HCT116 (cell line): ENCODE results near the gene PSME3IP1.
"Not testable (repeated sequence)": the region's sequence is repeated elsewhere in the genome, so short reads cannot be mapped to it uniquely, and the experiment has no call there.

Source experiments
- EZH2 ChIP-seq: fragments of 200-600 bp; sonication (generic); IDR thresholded peaks from 2 replicates; pipeline ENCODE4 v1.6.1; 2017; ENCODE audit warnings: antibody characterized with exemption, mixed run types
- POLR2A ChIP-seq: IDR thresholded peaks from 2 replicates; pipeline ENCODE4 v1.7.0; 2011; ENCODE audit warnings: borderline replicate concordance; ENCODE audit not compliant: insufficient read depth, insufficient read length; ENCODE audit errors: extremely low read depth
- POLR2AphosphoS5 ChIP-seq: IDR thresholded peaks from 2 replicates; pipeline ENCODE4 v1.6.1; 2011; ENCODE audit warnings: mild to moderate bottlenecking, low read depth, low read length, moderate library complexity
- YY1 ChIP-seq: IDR thresholded peaks from 2 replicates; pipeline ENCODE4 v1.6.1; 2011; ENCODE audit warnings: low read length, low read depth, moderate library complexity, mild to moderate bottlenecking; ENCODE audit not compliant: insufficient replicate concordance; ENCODE audit errors: extremely low read depth
- ZNF274 ChIP-seq: fragments of 200-500 bp; sonication (Bioruptor generic); IDR thresholded peaks from 2 replicates; pipeline ENCODE4 v1.6.1; 2014; ENCODE audit warnings: mild to moderate bottlenecking, low read depth, low read length, inconsistent platforms
- TF ChIP-seq, protein P1 (sequence below): IDR thresholded peaks from 2 replicates; pipeline ENCODE4 v1.6.1; 2012
- TF ChIP-seq, protein P2 (sequence below), 3 experiments: fragments of 200-600 bp in 1 of 3; sonication (generic) in 1 of 3; IDR thresholded peaks in 2 of 3; conservative IDR thresholded peaks in 1 of 3; 2 replicates each; pipeline ENCODE4 v1.5.1; 2012 to 2017; ENCODE audit warnings: low read depth in 2 of 3, low read length in 2 of 3, antibody characterized with exemption in 1 of 3, borderline replicate concordance in 1 of 3, control low read depth in 1 of 3, mild to moderate bottlenecking in 1 of 3, mixed read lengths in 1 of 3, mixed run types in 1 of 3, moderate library complexity in 1 of 3; ENCODE audit not compliant: insufficient read depth in 1 of 3

DNA sequence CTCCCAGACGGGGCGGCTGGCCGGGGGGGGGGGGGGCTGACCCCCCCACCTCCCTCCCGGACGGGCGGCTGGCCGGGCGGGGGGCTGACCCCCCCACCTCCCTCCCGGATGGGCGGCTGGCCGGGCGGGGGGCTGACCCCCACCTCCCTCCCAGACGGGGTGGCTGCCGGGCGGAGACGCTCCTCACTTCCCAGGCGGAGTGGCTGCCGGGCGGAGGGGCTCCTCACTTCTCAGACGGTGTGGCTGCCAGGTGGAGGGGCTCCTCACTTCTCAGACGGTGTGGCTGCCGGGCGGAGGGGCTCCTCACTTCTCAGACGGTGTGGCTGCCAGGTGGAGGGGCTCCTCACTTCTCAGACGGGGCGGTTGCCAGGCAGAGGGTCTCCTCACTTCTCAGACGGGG, 15.1 kb upstream of the PSME3IP1 start:
- TF ChIP-seq POLR2A, POLR2AphosphoS5, EZH2, YY1, ZNF274: not testable (repeated sequence)
- TF ChIP-seq, protein P1, sequence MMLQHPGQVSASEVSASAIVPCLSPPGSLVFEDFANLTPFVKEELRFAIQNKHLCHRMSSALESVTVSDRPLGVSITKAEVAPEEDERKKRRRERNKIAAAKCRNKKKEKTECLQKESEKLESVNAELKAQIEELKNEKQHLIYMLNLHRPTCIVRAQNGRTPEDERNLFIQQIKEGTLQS, result not testable (repeated sequence)
- TF ChIP-seq, protein P2, sequence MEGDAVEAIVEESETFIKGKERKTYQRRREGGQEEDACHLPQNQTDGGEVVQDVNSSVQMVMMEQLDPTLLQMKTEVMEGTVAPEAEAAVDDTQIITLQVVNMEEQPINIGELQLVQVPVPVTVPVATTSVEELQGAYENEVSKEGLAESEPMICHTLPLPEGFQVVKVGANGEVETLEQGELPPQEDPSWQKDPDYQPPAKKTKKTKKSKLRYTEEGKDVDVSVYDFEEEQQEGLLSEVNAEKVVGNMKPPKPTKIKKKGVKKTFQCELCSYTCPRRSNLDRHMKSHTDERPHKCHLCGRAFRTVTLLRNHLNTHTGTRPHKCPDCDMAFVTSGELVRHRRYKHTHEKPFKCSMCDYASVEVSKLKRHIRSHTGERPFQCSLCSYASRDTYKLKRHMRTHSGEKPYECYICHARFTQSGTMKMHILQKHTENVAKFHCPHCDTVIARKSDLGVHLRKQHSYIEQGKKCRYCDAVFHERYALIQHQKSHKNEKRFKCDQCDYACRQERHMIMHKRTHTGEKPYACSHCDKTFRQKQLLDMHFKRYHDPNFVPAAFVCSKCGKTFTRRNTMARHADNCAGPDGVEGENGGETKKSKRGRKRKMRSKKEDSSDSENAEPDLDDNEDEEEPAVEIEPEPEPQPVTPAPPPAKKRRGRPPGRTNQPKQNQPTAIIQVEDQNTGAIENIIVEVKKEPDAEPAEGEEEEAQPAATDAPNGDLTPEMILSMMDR (IDR thresholded peaks at IDR 0.05 in 2 of 3, conservative IDR thresholded peaks at IDR 0.05 in 1 of 3; ENCODE audit: borderline replicate concordance in 1 of 3, insufficient read depth in 1 of 3, low read depth in 2 of 3, low read length in 2 of 3), result not testable (repeated sequence)
